Urinary bladder (tissue), 4 donors: Measurements from ENCODE around the gene SNTG2. TPM values are rescaled to one million over a fixed set of nuclear protein-coding genes. Genes with fewer than 3 reads are reported as not detected.

Source experiments
- DNase-seq: peaks from one replicate; pipeline ENCODE4 v3.0.0-alpha.2; 2015; ENCODE audit errors: extremely low spot score
- H3K27ac ChIP-seq: one replicate; pipeline ENCODE4 v1.5.1; 2013; ENCODE audit warnings: low read depth, mild to moderate bottlenecking, moderate library complexity
- H3K36me3 ChIP-seq: one replicate; pipeline ENCODE4 v1.6.1; 2013; ENCODE audit warnings: mild to moderate bottlenecking, moderate library complexity; ENCODE audit not compliant: insufficient read depth
- H3K4me1 ChIP-seq: one replicate; pipeline ENCODE4 v1.6.1; 2013; ENCODE audit warnings: mild to moderate bottlenecking, moderate library complexity; ENCODE audit not compliant: insufficient read depth
- H3K4me3 ChIP-seq: one replicate; pipeline ENCODE4 v1.5.1; 2013; ENCODE audit warnings: low read depth, low read length
- WGBS: extraction: QIAGEN DNeasy Blood & Tissue Kit; methylation state at CpG from one replicate; pipeline ENCODE4 v1.1.7; 2013; 5-methylcytosine and 5-hydroxymethylcytosine counted together
- polyA plus RNA-seq: library from polyadenylated mRNA; stranded (reverse); fragments of 200-250 nt; gene quantifications from one replicate; pipeline ENCODE4 v1.2.3, GENCODE V29; 2013
- total RNA-seq: library from RNA; depleted of rRNA; stranded (reverse); fragments of >200 nt; gene quantifications from one replicate; pipeline ENCODE4 v1.2.3, GENCODE V29; 2014
- donor health status: healthy with polysubstance abuse.
- donor health status: healthy.

Gene SNTG2
- total and polyA plus RNA-seq, 2 donors, result 0.69 to 1.6 TPM

DNA sequence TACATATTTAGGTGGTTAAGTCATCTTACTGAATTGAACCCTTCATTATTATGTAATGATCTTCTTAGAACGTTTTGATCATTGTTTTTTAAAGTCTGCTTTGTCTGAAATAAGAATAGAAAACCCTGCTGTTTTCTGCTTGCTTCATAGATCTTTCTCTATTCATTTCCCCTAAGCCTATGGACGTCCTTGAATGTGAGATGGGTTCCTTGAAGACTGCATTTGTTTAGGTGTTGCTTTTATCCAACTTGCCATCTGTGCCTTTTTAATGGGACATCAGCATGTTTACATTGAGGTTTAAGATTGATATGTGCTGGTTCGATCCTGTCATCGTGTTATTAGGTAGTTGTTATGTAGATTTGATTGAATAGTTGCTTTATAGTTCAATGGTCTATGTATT, 95.4 kb downstream of the SNTG2 start:
- Histone ChIP-seq H3K4me3 (no peak overlapping the region), H3K4me1 (no peaks in the 10 kb centered on the region), H3K27ac (no peak overlapping the region), H3K36me3 (no peaks in the 10 kb centered on the region)
- no peak for DNase-seq
- 66% methylated on average over 4 of the region's 4 CpGs for WGBS

DNA sequence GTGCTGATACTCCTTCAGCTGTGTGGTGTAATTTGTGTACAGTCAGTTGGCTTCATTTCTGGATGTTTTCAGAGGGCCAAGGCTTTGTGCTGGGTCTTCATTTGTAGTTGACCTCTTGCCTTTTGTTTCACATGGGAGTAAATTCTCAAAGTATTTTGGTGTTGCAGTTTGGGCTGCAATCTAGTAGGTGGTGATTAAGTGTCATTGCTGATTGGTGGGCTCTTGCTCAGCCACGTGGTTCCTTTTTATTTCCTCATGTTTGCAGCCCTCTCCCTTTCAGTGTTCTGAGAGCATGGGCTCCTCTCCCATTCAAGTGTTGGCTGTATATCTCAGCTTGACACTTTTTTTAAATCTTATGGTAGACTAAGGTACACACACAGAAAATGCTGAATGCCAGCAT, 96.8 kb downstream of the SNTG2 start:
- Histone ChIP-seq H3K4me3 (no peak overlapping the region), H3K27ac (no peak overlapping the region), H3K4me1 (no peaks in the 10 kb centered on the region), H3K36me3 (no peaks in the 10 kb centered on the region)
- 0% methylated on average over 1 of the region's 1 CpG for WGBS
- DNase-seq, result no peak

DNA sequence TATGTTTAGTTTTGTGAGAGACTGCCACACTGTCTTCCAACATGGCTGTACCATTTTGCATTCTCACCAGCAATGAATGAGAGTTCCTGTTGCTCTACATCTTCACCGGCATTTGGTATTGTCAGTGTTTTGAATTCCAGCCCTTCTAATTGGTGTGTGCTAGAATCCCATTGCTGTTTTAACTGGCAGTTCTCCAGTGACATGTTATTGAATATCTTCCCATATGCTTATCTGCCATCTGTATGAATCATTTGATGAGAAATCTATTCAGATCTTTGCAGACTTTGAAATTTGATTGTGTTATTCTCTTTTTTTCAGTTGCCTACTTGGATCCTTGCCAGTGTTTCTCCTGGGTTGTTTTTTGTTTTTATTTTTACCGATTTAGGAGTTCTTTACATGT, 99.0 kb downstream of the SNTG2 start:
- no peaks in the 10 kb centered on the region for H3K36me3 ChIP-seq
- H3K27ac ChIP-seq, result no peak overlapping the region
- no peak overlapping the region for H3K4me3 ChIP-seq
- DNase-seq, result no peak
- 83% methylated on average over 2 of the region's 2 CpGs for WGBS
- H3K4me1 ChIP-seq, result no peaks in the 10 kb centered on the region

DNA sequence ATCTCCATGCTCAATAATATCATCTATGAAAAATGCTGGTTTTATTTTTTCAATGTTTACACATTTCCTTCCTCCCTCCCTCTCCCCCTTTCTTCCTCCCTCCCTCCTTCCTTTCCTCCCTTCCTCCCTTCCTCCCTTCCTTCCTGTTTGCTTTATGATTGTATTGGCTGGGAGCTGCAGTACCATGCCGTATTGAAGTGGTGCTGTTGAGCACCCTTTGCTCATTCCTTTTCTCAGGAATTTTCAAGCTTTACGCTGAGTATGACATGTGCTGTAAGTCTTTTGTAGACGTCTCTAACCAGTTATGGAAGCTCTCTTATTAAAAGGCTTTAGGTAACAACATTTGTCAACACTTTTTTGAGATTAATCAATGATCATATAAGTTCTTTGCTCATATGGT, 100.4 kb downstream of the SNTG2 start:
- Histone ChIP-seq H3K4me1 (no peaks in the 10 kb centered on the region), H3K4me3 (no peak overlapping the region), H3K36me3 (no peaks in the 10 kb centered on the region), H3K27ac (no peak overlapping the region)
- 34% methylated on average over 3 of the region's 3 CpGs for WGBS
- no peak for DNase-seq

DNA sequence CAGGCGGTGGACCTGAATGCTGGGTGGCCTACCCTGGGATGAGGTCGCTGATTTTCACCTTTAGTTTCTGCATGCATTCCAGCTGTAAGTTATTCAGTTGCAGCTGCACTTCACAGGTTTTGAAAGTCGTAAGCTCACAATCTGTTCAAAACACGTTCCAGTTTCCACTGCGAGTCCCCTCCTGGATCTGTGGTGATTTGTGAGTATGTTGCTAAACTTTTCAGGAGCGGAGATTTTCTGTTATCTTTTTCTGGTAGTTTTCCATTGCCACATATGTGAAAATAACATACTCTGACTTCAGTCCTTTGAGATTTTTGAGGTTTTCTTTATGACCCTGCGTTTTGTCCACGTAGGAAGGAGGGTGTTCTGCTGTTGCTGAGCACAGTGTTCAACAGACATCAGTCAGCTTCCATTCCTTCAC, 102.1 kb downstream of the SNTG2 start:
- Histone ChIP-seq H3K27ac (no peak overlapping the region), H3K4me3 (no peak overlapping the region), H3K4me1 (no peaks in the 10 kb centered on the region), H3K36me3 (no peaks in the 10 kb centered on the region)
- WGBS, result 27% methylated on average over 8 of the region's 8 CpGs
- no peak for DNase-seq

DNA sequence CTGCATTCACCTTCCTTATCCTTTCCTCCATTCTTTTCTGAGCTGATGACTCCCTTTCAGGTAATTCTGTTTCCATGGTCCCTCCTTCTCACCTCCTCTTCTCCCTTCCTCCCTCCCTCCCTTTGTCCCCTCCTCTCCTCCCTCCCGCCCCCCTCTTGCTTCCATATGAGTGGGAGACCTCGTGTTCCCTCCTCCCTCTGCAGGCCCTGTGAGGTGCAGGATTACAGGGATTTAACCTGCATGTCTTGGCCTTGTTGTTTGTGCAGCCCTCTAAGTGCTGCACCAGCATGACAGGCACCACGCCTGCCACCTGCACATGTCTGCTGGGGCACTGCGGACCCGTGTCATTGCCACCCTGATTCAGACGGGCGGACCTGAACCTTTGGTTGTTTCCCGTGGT, 103.1 kb downstream of the SNTG2 start:
- H3K36me3 ChIP-seq, result no peaks in the 10 kb centered on the region
- no peak for DNase-seq
- 53% methylated on average over 8 of the region's 8 CpGs for WGBS
- H3K4me3 ChIP-seq, result no peak overlapping the region
- no peak overlapping the region for H3K27ac ChIP-seq
- H3K4me1 ChIP-seq, result no peaks in the 10 kb centered on the region

DNA sequence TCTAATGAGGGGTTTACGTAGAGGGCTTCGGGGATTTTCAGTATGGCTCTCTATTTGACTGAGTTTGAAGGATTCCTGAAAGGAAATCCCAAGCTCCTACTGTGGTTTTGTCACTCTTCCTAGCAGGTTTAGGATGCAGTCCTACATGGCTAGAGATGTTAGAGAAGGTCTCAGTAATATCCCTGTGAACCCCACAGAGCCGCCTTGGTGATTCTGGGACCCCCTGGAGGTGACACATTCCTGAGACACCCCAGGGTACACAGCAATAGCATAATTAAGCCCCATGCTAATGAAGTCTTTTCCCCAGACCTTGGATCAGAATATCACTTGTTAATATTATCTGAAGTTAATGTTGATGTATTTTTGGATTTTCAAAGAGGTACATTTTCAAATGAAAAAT, 103.8 kb downstream of the SNTG2 start:
- Histone ChIP-seq H3K27ac (no peak overlapping the region), H3K4me3 (no peak overlapping the region), H3K4me1 (no peaks in the 10 kb centered on the region), H3K36me3 (no peaks in the 10 kb centered on the region)
- DNase-seq, result no peak
- 76% methylated on average over 3 of the region's 3 CpGs for WGBS

DNA sequence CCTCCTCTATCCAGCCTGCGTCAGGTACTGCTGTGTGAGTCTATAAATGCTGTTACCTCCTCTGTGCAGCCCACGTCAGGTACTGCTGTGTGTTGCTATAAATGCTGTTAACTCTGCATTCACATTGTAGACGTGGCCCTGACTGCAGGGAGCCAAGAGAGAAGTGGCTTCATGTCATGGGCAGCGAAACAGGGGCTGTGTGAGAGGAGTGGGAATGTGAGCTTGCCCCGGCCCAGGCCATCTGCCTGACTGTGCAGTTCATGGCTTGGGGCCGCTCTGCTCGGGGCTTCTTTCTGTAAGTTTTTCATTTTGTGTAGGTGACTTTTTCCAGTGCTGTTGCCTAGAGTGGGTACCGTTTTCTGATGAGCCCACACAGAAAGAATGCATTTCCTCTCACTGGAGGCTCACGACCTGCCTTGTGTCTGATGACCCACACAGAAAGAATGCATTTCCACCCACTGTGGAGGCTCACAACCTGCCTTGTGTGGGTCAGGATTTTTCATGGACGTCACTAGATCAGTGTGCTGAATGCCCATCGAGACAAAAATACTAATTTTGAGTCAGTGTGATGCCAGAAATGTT, 104.5 kb downstream of the SNTG2 start:
- Histone ChIP-seq H3K27ac (no peak overlapping the region), H3K4me3 (no peak overlapping the region), H3K36me3 (no peaks in the 10 kb centered on the region), H3K4me1 (no peaks in the 10 kb centered on the region)
- DNase-seq, result no peak
- 63% methylated on average over 11 of the region's 11 CpGs for WGBS

DNA sequence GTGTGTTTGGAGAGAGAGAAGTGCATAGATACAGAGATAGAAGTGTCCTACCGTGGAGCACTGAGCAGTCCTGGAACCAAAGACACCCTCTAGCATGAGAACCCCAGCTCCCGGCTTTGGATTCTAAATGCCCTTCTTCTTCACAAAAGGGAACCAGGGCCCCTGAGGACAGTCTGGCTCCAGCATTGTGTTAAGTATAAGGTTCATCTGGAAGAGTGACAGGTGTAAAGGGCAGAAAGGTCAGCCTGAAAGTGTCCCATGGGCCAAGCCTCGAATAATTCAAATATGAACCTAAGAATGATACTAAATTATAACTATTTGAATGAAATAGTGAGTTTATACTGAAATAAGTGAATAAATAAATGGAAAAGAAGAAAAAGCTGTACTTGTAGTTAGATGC, 109.7 kb downstream of the SNTG2 start:
- WGBS, result 85% methylated on average over 3 of the region's 3 CpGs
- Histone ChIP-seq H3K4me3 (no peak overlapping the region), H3K36me3 (no peaks in the 10 kb centered on the region), H3K27ac (no peak overlapping the region), H3K4me1 (no peaks in the 10 kb centered on the region)
- no peak for DNase-seq

DNA sequence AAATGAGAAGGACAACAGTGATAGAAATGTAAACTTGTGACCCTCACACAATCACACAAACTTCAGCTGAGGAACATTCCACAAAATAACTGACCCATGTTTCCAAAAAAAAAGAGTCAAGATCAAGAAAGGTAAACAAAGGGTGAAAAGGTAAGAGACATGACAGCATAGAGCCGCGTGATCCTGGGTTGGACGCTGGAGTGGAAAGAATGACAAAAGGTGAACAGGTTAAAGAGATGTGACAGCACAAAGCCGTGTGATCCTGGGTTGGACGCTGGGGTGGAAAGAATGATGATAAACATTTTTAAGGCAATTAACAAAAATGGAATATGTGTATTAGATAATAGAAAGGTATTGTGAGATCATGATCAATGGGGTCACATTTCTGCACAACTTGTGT, 110.3 kb downstream of the SNTG2 start:
- no peak overlapping the region for H3K27ac ChIP-seq
- 65% methylated on average over 5 of the region's 5 CpGs for WGBS
- no peaks in the 10 kb centered on the region for H3K4me1 ChIP-seq
- no peak overlapping the region for H3K4me3 ChIP-seq
- DNase-seq, result no peak
- no peaks in the 10 kb centered on the region for H3K36me3 ChIP-seq

DNA sequence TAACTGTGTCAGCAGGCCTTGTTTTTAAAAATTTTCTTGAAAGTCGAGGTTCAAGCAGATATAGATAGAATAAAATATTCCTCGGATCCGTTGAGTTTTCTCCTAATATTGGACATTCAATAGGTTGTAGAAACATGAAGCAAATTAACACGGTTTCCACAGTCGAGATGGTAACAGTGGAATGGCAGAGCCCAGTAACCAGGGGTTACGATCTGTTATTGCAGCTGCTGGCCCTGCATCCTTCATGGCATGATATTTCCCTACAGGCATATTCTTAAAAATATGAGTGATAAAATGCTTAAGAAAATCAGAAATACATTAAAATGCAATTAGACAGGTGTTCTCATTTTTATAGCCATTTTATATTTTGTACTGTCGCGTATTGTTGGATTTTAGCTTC, 117.6 kb downstream of the SNTG2 start:
- Histone ChIP-seq H3K4me1 (no peaks in the 10 kb centered on the region), H3K27ac (no peak overlapping the region), H3K4me3 (no peak overlapping the region), H3K36me3 (no peaks in the 10 kb centered on the region)
- 89% methylated on average over 8 of the region's 8 CpGs for WGBS
- no peak for DNase-seq

DNA sequence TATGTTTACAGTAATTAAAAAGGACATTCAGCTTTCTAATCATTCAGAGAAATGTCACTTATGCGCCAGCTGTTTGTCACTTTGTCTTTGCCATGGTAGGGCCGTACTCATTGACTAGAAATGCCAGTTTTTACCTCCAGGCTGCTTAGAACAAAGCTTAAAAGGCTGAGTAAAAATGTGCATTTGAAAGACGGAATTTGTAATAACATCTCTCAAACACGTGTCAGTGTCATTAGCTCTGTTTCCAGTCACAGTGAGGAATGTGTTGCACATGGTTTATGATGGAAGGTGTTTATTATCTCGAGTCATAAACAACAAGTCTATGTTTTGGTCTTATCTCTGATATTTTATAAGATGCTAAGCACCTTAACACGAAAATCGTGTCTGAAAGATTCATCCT, 118.2 kb downstream of the SNTG2 start:
- no peak for DNase-seq
- Histone ChIP-seq H3K27ac (no peak overlapping the region), H3K36me3 (no peaks in the 10 kb centered on the region), H3K4me1 (no peaks in the 10 kb centered on the region), H3K4me3 (no peak overlapping the region)
- WGBS, result 19% methylated on average over 7 of the region's 7 CpGs

DNA sequence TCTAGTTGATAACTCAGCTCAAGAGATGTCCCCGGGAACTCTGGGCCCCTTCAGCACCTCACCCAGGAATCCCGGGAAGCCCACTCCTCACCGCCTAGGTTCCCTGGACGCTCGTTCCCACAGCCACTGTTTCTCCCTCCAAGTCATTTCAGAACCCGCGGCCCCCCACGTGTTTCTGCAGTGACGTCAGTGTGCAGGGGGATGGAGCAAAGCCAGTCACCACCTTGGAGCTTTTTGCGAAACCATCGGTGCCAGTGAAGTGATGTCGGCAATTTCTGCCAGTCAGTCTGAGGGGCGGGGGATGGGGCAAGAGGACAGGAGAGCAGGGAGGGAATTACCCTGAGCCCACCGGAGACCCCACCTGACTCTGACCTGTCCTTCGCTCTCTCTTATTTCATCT, 119.2 kb downstream of the SNTG2 start:
- no peaks in the 10 kb centered on the region for H3K4me1 ChIP-seq
- WGBS, result 73% methylated on average over 15 of the region's 15 CpGs
- H3K36me3 ChIP-seq, result no peaks in the 10 kb centered on the region
- no peak overlapping the region for H3K27ac ChIP-seq
- DNase-seq, result no peak
- no peak overlapping the region for H3K4me3 ChIP-seq

DNA sequence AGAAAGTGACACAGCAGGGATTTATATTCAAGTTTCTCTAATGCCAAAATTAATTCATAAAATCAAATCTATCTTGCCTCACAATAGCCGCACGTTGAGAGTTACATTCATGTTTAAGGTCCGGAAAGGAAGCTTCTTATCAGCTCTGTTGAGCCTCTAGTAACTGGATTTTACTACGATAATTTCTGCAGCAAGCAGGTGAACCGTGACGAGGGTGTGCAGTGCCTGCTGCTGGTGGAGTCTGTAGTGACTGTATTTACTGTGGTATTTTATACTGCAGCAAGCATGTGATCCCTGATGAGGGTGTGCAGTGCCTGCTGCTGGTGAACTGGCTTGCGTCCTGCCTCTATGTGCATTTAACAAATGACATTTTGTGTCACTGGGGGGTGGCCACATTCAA, 120.0 kb downstream of the SNTG2 start:
- H3K36me3 ChIP-seq, result no peaks in the 10 kb centered on the region
- WGBS, result 30% methylated on average over 7 of the region's 7 CpGs
- DNase-seq, result no peak
- H3K4me1 ChIP-seq, result no peaks in the 10 kb centered on the region
- H3K27ac ChIP-seq, result no peak overlapping the region
- H3K4me3 ChIP-seq, result no peak overlapping the region

DNA sequence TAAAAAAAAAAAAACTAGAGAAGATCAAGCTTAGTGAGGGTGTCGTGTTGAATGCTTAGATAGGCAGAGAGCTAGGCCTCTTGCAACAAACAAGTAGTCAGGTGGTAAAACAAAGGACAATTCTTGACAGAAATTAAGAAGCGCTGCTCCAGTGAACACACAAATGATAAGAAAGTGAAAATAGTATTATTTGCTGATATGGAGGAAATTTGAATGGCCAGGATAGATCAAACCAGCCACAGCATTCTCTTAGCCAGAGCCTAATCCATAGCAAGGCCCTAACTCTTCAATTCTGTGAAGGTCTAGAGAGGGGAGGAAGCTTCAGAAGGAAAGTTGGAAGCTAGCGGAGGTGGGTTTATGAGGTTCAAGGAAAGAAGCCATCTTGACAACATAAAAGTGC, 121.0 kb downstream of the SNTG2 start:
- Histone ChIP-seq H3K27ac (no peak overlapping the region), H3K36me3 (no peaks in the 10 kb centered on the region), H3K4me1 (no peaks in the 10 kb centered on the region), H3K4me3 (no peak overlapping the region)
- 91% methylated on average over 3 of the region's 3 CpGs for WGBS
- no peak for DNase-seq
